ENCODE data around the gene KRTDAP.
A peak's percentile ranks its signal among the peaks of the same experiment; 100 is the strongest.

KRTDAP gene

GRCh38 chr19:35511337-35511736, 21.1 kb upstream of the KRTDAP start:
- Histone ChIP-seq H3K36me3 (ENCODE audit: insufficient read depth, low read length) (peaks cover 18% of the 10 kb centered on the region), H3K9ac (ENCODE audit: low read depth, low read length) (no peak overlapping the region), H3K27ac (ENCODE audit: low read depth, low read length) (no peak overlapping the region), H3K27me3 (ENCODE audit: insufficient read depth, low read length) (peaks cover 8% of the 10 kb centered on the region), H3K4me1 (ENCODE audit: insufficient read depth, low read length) (peaks cover 18% of the 10 kb centered on the region), H3K9me3 (ENCODE audit: insufficient read depth, low read depth, low read length) (no peaks in the 10 kb centered on the region), H3K4me3 (ENCODE audit: low read length) (no peak overlapping the region)
- 83% methylated on average over 7 of the region's 7 CpGs for WGBS

- H3K27ac ChIP-seq (ENCODE audit: low read depth, low read length) = no peak overlapping the region
- H3K4me3 ChIP-seq (ENCODE audit: low read length) = peak overlapping the region; percentile 82
- H3K36me3 ChIP-seq (ENCODE audit: insufficient read depth, low read length) = peaks cover 25% of the 10 kb centered on the region
- H3K9ac ChIP-seq (ENCODE audit: low read depth, low read length) = no peak overlapping the region
- 29% methylated on average over 15 of the region's 15 CpGs for WGBS
- H3K9me3 ChIP-seq (ENCODE audit: insufficient read depth, low read depth, low read length) = no peaks in the 10 kb centered on the region
- peaks cover 18% of the 10 kb centered on the region for H3K4me1 ChIP-seq (ENCODE audit: insufficient read depth, low read length)
- H3K27me3 ChIP-seq (ENCODE audit: insufficient read depth, low read length) = peaks cover 8% of the 10 kb centered on the region
Observed at GRCh38 chr19:35510626-35510964, 20.3 kb upstream of the KRTDAP start.

DNA sequence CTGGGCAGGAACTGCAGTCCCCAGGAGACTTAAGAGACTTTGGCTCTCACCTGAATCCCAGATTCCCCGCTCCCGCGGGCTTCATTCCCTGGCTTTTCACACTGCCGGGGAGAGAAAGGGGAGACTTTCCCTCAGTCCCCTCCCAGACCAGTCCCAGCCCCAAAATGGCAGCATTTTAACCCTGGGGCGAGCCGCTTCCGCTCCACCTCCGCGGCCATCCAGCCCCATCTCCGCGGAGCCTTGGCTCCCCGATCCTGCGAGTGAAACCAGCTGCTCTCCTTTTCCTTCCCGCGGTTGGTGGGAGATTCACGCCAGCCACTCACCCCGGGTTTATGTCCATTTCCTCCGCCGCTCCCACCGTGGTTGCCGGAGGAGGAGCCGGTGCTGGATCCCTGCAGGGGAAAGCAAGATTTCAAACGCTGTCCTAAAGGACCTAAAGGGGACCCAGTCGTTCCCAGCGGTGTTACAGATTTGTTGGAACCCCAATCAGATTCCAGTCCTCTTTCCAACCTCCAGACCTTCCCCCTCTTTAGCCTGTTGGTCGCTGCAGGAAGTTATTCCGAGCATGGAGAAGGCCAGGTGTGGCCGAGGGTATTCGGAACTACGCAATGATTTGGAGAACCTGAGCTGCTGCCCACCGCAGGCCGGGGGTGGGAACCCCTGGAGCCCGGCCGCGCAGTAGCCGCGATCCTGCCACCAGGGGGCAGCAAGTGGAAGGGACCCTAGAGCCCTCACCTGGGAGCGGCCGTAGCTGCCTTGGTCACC, 19.8 kb upstream of the KRTDAP start:
- H3K36me3 ChIP-seq (ENCODE audit: insufficient read depth, low read length) = peaks cover 31% of the 10 kb centered on the region
- peak overlapping the region; percentile 94 for H3K9ac ChIP-seq (ENCODE audit: low read depth, low read length)
- H3K4me3 ChIP-seq (ENCODE audit: low read length) = peak overlapping the region; percentile 82
- peaks cover 18% of the 10 kb centered on the region for H3K4me1 ChIP-seq (ENCODE audit: insufficient read depth, low read length)
- H3K27me3 ChIP-seq (ENCODE audit: insufficient read depth, low read length) = peaks cover 8% of the 10 kb centered on the region
- WGBS = under 1% methylated on average over 39 of the region's 39 CpGs
- peak overlapping the region; percentile 93 for H3K27ac ChIP-seq (ENCODE audit: low read depth, low read length)
- H3K9me3 ChIP-seq (ENCODE audit: insufficient read depth, low read depth, low read length) = no peaks in the 10 kb centered on the region

- H3K4me3 ChIP-seq (ENCODE audit: low read length) = peak overlapping the region; percentile 82
- WGBS = 2% methylated on average over 10 of the region's 12 CpGs
- peak overlapping the region; percentile 93 for H3K27ac ChIP-seq (ENCODE audit: low read depth, low read length)
- no peaks in the 10 kb centered on the region for H3K9me3 ChIP-seq (ENCODE audit: insufficient read depth, low read depth, low read length)
- peaks cover 8% of the 10 kb centered on the region for H3K27me3 ChIP-seq (ENCODE audit: insufficient read depth, low read length)
- peaks cover 40% of the 10 kb centered on the region for H3K36me3 ChIP-seq (ENCODE audit: insufficient read depth, low read length)
- H3K4me1 ChIP-seq (ENCODE audit: insufficient read depth, low read length) = peaks cover 14% of the 10 kb centered on the region
- H3K9ac ChIP-seq (ENCODE audit: low read depth, low read length) = peak overlapping the region; percentile 94
Observed at GRCh38 chr19:35509018-35509652, 18.9 kb upstream of the KRTDAP start.

DNA sequence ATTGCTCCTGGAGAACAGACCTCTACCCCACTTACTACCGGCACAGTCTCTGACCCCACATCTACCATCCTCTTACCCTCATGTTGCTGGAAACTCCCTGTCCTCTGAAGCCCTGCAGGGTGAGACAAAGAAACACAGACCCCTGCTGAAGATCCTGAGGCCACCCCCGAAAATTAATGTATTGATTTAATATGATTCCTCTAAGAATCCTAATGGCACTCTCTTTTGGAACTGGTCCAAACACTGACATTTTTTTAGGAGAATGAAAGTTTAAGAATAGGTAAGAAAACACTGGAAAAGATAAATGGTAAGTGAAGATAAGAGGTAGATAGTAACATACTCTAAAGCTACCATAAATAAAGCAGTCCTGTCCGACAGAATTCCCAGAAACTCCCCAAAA, 17.9 kb upstream of the KRTDAP start:
- Histone ChIP-seq H3K4me1 (ENCODE audit: insufficient read depth, low read length) (peaks cover 9% of the 10 kb centered on the region), H3K4me3 (ENCODE audit: low read length) (peak overlapping the region; percentile 82), H3K36me3 (ENCODE audit: insufficient read depth, low read length) (peaks cover 48% of the 10 kb centered on the region), H3K27ac (ENCODE audit: low read depth, low read length) (no peak overlapping the region), H3K27me3 (ENCODE audit: insufficient read depth, low read length) (peaks cover 8% of the 10 kb centered on the region), H3K9me3 (ENCODE audit: insufficient read depth, low read depth, low read length) (no peaks in the 10 kb centered on the region), H3K9ac (ENCODE audit: low read depth, low read length) (no peak overlapping the region)
- WGBS = 91% methylated on average over 2 of the region's 3 CpGs

DNA sequence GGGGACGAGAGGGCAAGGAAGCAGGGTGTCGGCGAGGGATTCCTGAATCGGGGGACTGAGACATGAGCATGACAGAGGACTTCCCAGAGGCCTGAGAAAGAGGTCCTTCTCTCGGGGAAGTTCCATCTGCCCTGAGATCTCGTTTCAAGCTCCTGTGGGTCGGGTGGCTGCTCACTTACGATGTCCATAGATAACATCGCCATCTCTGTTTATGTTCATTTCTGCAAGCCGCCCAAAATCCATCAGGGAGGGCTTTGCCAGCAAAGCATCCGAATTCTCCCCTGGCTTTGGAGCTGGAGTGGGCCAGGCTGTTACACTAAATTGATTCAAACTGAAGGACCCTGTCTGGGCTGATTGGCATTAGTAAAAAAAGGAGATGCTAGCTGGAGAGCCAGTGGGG, 17.3 kb upstream of the KRTDAP start:
- no peak overlapping the region for H3K27ac ChIP-seq (ENCODE audit: low read depth, low read length)
- peaks cover 8% of the 10 kb centered on the region for H3K27me3 ChIP-seq (ENCODE audit: insufficient read depth, low read length)
- no peaks in the 10 kb centered on the region for H3K9me3 ChIP-seq (ENCODE audit: insufficient read depth, low read depth, low read length)
- 95% methylated on average over 11 of the region's 11 CpGs for WGBS
- H3K9ac ChIP-seq (ENCODE audit: low read depth, low read length) = no peak overlapping the region
- H3K36me3 ChIP-seq (ENCODE audit: insufficient read depth, low read length) = peaks cover 53% of the 10 kb centered on the region
- peaks cover 8% of the 10 kb centered on the region; the same call in 1 of the 2 replicates for H3K4me1 ChIP-seq (ENCODE audit: insufficient read depth, low read length)
- no peak overlapping the region for H3K4me3 ChIP-seq (ENCODE audit: low read length)

DNA sequence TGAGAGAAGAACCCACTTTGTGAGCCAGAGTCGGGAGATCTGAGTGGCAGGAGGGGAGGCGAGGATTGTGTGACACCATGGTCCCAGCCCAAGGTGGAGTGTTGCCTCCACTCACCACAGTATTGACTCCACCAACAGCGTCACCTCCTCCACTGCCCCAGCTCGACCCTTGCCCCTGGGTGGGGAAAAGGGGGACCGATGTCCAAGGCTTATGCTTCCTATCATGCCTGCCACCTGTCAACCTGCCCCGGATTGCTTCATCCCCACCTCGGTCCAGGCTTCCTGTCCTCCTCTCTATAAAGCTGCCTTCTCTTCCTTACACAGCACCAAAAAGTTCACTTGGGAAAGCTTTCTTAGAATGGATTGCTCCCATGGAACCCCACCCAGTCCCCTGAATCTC, 15.7 kb upstream of the KRTDAP start:
- no peaks in the 10 kb centered on the region for H3K9me3 ChIP-seq (ENCODE audit: insufficient read depth, low read depth, low read length)
- H3K27me3 ChIP-seq (ENCODE audit: insufficient read depth, low read length) = peaks cover 5% of the 10 kb centered on the region
- H3K4me3 ChIP-seq (ENCODE audit: low read length) = no peak overlapping the region
- no peak overlapping the region for H3K27ac ChIP-seq (ENCODE audit: low read depth, low read length)
- no peak overlapping the region for H3K9ac ChIP-seq (ENCODE audit: low read depth, low read length)
- WGBS = 94% methylated on average over 7 of the region's 7 CpGs
- peaks cover 66% of the 10 kb centered on the region for H3K36me3 ChIP-seq (ENCODE audit: insufficient read depth, low read length)
- peaks cover 8% of the 10 kb centered on the region; the same call in 1 of the 2 replicates for H3K4me1 ChIP-seq (ENCODE audit: insufficient read depth, low read length)

DNA sequence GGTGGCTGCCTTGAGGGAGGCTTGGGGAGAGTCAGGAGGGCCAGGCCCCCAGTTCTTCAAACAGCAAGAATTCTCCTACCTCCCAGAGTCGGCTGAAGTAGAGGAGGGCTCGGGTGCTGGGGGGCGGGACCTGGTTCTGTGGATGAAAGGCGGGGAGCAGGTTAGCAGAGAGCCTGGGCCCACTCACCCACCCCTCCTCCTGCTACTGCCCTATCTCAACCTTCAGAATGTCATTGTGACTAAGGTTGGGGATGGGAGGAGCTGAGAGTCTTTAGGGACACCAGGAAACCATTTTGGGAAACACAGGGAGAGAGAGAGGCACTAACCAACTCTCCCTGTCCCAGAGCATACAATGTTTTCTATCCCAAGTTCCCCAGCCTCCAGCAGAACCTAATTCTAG, 12.5 kb upstream of the KRTDAP start:
- no peak overlapping the region for H3K27ac ChIP-seq (ENCODE audit: low read depth, low read length)
- H3K27me3 ChIP-seq (ENCODE audit: insufficient read depth, low read length) = no peaks in the 10 kb centered on the region
- no CpG with 5 or more reads among the region's 4 CpGs for WGBS
- H3K9me3 ChIP-seq (ENCODE audit: insufficient read depth, low read depth, low read length) = no peaks in the 10 kb centered on the region
- no peak overlapping the region for H3K9ac ChIP-seq (ENCODE audit: low read depth, low read length)
- no peaks in the 10 kb centered on the region for H3K4me1 ChIP-seq (ENCODE audit: insufficient read depth, low read length)
- H3K4me3 ChIP-seq (ENCODE audit: low read length) = no peak overlapping the region
- peaks cover 93% of the 10 kb centered on the region for H3K36me3 ChIP-seq (ENCODE audit: insufficient read depth, low read length)

- H3K27ac ChIP-seq (ENCODE audit: low read depth, low read length) = no peak overlapping the region
- no peak overlapping the region for H3K9ac ChIP-seq (ENCODE audit: low read depth, low read length)
- H3K9me3 ChIP-seq (ENCODE audit: insufficient read depth, low read depth, low read length) = no peaks in the 10 kb centered on the region
- H3K4me3 ChIP-seq (ENCODE audit: low read length) = no peak overlapping the region
- no peaks in the 10 kb centered on the region for H3K27me3 ChIP-seq (ENCODE audit: insufficient read depth, low read length)
- no peaks in the 10 kb centered on the region for H3K4me1 ChIP-seq (ENCODE audit: insufficient read depth, low read length)
- peaks cover 86% of the 10 kb centered on the region for H3K36me3 ChIP-seq (ENCODE audit: insufficient read depth, low read length)
- 84% methylated on average over 10 of the region's 15 CpGs for WGBS
Observed at GRCh38 chr19:35501684-35502083, 11.4 kb upstream of the KRTDAP start.

DNA sequence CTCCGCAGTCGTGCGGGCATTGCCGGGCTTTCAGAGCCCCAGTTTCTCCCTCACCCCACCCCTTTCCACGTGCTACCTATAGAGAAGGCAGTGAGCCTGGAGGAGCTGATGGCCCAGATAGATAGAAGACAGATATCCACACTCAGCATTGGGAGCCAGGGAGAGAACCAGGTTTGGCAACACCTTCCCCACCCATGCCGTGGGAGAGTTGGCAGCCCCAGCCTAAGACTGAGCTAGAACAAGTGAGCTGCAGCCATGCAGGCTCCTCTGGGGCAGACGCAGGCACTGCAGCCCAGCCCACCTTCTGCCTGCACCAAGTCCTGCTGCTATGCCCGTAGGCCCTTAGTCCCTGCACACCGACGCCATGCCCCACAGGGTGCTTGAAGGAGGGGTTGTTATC, 10.3 kb upstream of the KRTDAP start:
- Histone ChIP-seq H3K9me3 (ENCODE audit: insufficient read depth, low read depth, low read length) (no peaks in the 10 kb centered on the region), H3K36me3 (ENCODE audit: insufficient read depth, low read length) (peaks cover 77% of the 10 kb centered on the region), H3K27me3 (ENCODE audit: insufficient read depth, low read length) (no peaks in the 10 kb centered on the region), H3K9ac (ENCODE audit: low read depth, low read length) (no peak overlapping the region), H3K4me1 (ENCODE audit: insufficient read depth, low read length) (no peaks in the 10 kb centered on the region), H3K27ac (ENCODE audit: low read depth, low read length) (no peak overlapping the region), H3K4me3 (ENCODE audit: low read length) (no peak overlapping the region)
- WGBS = 99% methylated on average over 6 of the region's 10 CpGs

DNA sequence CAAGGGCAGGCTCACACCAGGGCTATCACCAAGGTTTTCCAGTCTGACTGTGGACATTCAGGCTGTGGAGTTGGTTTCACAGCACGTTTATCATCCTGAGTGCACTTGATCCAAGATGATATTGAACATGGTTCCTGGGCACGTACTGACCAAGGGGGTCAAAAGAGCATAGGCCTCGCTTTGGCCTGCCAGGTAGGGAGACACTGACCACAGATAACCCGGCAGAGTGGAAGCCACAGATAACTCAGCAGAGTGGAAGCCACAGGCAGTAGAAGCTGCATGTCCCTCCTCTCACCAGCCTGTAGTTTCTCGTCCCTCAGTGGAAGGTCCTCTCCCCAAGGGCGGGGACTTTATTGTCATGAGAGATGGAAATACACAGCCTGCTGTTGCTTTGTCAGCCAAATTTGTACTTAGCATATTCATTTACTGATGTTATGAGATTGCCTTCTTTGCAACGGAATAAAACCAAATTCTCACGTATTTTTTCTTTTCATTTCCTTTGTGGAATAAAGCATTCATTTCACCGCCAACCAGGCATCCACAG, 8.8 kb upstream of the KRTDAP start:
- WGBS = 81% methylated on average over 9 of the region's 9 CpGs
- Histone ChIP-seq H3K27me3 (ENCODE audit: insufficient read depth, low read length) (no peaks in the 10 kb centered on the region), H3K9ac (ENCODE audit: low read depth, low read length) (no peak overlapping the region), H3K9me3 (ENCODE audit: insufficient read depth, low read depth, low read length) (no peaks in the 10 kb centered on the region), H3K27ac (ENCODE audit: low read depth, low read length) (no peak overlapping the region), H3K36me3 (ENCODE audit: insufficient read depth, low read length) (peaks cover 61% of the 10 kb centered on the region), H3K4me1 (ENCODE audit: insufficient read depth, low read length) (no peaks in the 10 kb centered on the region), H3K4me3 (ENCODE audit: low read length) (no peak overlapping the region)
